ENCODE results near the gene SORCS2.

SORCS2 gene

DNA sequence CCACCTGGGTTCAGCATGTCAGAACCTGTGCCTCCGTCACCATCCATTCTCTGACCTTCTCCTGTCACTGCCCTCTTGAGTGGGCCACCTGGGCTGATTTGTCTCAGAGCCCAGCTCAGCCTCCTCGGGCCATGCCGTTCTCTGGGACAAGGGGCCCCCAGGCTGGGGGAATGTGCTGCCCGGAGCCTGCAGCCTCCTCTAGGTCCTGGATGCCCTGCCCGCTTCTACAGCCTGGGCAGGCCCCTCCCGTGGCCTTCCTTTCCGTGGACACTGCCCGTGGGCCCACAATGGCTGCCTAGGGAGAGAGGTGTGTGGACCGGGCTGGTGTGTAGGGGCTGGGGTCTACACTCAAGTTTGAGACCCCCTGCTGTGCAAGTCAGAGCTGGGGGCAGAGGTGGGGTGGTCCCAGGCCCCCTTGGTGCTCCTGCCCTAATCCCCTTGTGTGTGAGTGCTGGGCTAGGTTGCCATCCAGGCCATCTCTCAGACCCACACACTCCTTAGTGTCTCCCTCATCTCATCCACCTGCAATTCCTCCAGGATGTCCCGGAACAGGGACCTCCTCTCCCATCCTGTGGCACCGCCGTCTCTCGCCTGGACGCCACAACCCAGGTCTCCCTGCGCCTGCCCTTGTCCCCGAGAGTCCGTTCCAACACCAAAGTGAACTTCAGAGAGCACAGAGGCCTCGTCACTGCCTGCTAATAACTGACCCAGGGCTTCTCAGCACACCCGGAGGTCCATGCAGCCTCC, 230.0 kb downstream of the SORCS2 start:
- no peak for DNase-seq

DNA sequence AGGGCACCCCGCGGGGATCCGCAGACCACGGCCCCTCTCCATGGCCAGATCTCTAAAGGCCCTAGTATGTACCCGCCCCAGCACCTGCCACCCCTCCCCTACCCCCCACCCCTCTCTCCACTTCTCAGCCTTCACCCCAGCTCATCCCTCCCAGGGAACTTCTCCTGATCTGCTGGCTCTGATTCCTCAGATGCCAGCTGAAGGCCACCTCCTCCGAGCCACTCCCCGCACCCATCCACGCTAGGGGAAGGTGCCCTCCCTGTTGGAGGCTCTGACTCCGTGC, 230.5 kb downstream of the SORCS2 start:
- DNase-seq, result no peak

GRCh38 chr4:7423391-7423790, 231.1 kb downstream of the SORCS2 start:
- DNase-seq, result no peak

- no peak for DNase-seq
Measured at GRCh38 chr4:7423801-7424552, 231.6 kb downstream of the SORCS2 start.

DNA sequence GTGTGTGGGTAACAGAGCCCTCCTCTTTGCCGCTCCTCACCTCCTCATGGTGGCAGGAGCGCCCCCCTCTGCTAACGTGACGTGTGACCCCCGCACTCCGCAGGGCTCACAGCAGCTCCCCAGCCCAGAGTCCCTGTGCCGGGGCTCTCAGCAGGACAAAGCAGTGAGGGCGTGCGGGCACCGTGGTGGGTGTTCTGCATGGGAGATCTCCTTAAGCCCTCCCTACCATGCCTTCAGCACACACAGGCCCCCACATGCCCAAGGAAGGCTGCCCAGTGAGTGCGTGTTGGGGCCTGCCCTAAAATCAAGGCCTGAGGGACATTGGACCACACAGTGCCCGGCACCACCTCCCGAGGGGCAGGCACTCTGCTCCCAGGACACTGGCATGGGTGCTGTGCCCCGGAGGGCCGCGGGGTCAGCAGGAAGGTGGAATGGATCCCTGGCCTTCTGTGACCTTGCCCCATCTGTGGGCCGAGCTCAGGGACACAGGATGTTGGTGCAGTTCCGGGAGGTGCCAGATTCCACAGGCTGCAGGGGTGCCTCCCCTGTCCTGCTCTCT, 232.3 kb downstream of the SORCS2 start:
- no peak for DNase-seq

GRCh38 chr4:7425124-7425523, 232.8 kb downstream of the SORCS2 start:
- DNase-seq, result no peak

GRCh38 chr4:7425591-7426468, 233.5 kb downstream of the SORCS2 start:
- DNase-seq, result no peak

- DNase-seq, result no peak
Measured at GRCh38 chr4:7426525-7427171, 234.3 kb downstream of the SORCS2 start.

DNA sequence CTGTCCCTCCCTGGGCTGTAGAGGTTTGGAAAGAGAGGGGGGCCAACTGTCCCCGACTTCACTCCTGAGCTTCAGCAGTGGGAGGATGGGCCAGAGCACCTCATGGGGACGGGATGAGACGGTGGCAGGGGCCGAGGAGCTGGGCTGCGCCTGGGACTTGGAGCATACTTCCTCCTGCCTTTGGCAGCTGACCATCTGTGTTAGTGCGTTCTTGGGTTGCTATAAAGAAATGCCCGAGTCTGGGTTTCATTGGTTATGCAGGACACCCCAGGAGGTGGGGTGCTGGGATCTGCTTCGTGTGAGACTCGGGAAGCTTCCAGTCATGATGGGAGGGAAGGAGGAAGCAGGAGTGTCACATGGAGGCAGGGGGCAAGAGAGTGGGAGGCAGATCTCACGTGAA, 235.0 kb downstream of the SORCS2 start:
- DNase-seq, result no peak

DNA sequence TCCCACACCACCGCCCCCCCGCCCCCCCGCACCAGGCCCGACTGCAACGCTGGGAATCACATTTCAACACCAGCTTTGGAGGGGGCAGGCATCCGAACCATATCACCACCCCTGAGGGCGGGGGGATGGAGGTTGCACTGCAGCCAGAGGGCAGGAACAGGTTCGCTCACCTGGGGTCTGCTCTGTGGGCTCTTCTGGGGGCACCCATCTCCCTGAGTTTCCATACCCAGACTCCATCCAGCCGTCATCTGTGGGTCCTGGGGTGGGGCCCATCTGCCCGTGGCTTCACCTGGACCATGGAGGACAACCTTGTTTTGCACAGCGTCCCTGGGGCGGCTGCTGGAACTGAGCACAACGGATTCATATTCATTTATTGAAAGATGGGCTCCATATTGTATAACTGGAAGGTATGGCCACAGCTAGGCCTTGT, 235.5 kb downstream of the SORCS2 start:
- DNase-seq, result no peak

- no peak for DNase-seq
Measured at GRCh38 chr4:7428261-7429068, 236.1 kb downstream of the SORCS2 start.

DNA sequence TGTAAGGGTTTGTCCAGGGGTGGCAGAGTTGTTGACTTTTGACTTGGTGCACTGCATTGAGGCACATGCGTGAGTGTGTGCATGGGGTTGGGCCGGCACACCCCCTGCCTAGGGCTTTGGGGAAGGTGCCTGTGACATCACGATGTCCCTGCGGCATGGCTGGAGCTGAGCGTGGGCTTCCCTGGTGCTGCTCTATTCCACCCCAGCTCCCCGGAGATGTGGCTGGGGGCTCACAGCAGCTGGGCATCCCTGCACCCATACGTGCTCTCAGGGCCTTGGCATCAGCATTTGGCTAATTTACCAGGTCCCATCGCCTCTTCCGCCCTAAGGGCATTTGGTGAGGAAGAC, 236.7 kb downstream of the SORCS2 start:
- no peak for DNase-seq

DNA sequence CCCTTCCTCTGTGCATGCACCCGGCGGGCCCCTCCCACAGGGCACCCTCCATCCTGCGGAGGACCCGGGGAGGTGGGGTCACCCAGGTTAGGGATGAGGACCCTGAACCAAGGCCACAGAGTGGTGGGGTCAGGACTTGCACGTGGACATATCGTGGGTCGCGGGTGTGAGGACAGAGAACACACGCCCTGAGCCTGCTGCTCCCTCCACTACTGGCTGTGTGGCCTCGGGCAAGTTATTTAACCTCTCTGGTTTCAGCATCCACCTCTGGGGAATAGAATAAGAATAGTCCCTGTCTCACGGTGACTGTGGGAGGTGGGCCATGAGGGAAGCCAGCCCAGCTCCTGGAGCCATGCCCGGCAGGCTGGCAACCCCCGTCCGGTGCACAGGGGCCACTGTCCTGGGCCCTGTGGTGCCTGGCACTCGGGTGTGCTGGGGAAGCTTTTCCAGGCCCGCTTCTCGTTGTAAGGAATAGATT, 237.3 kb downstream of the SORCS2 start:
- no peak for DNase-seq

- DNase-seq, result no peak
Measured at GRCh38 chr4:7430368-7430964, 238.1 kb downstream of the SORCS2 start.

DNA sequence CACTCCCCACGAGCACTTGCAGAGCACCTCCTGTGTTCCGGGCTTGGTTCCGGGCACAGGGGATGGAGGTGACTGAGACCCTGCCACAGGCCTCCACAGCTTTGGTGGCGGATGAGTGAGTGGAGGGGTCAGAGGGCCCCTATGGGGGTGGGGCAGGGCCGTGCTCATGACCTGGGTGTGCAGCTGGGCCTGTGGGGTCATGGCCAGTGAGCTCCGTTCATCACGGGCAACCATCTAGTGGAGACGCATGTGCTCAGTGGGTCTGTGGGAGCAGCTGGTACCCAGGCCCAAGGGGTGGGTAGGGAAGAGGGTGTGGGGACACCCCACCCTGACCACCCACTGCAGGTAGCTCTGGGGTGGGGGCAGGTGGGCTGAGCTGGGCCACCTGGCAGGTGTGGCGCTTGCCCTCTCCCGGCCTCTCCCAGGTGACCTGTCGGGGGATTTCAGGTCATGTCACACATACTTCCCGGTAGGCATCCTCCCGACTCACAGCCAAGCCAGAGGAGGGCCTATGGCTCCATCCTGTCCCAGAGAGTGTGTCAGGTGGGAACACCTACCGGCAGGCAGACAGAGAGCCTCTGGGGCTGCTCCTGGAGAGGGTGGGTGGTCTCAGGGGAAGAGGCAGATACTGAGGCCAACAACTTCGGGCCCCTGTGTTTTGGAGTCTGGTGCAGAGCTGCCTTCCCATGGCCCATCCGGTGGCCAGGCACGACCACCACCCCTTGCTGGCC, 238.8 kb downstream of the SORCS2 start:
- no peak for DNase-seq

DNA sequence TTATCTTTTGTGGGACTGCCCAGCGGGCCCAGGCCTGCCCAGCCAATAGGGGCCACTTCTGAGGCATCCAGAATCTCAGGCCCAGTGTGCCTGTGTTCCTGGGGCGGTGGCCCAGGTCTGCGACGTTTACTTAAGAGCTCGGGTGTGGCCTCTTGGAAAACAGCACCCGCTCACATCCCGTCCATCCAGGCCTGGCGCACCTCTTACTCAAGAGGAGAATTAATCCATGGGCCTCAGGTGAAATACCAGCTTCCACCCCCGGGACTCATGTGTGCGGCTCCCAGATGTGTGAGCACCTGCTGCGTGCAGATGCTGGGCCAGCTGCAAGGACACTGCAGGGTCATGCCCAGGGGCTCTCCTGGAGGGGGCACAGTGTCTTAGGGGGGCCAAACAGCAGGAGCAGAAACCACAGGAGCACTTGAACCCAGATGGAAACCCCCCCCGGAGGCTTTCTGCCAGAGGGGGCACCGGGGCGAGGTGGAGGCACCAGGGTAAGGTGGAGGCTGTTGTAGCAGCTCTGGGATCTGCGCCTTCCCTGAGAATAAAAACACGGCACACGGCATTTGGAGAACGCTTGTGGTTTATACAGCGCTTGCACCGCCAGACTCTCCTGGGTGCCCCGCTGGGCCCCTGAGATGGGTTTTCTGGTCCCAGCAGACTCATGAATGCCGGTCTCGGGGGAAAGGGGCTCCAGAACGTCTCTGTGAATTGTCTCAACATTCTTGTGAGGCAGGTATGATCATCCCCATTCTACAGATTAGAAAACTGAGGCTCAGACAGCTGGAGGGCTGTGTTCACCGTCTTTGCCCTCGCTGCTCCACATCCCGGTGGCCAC, 239.6 kb downstream of the SORCS2 start:
- no peak for DNase-seq

DNA sequence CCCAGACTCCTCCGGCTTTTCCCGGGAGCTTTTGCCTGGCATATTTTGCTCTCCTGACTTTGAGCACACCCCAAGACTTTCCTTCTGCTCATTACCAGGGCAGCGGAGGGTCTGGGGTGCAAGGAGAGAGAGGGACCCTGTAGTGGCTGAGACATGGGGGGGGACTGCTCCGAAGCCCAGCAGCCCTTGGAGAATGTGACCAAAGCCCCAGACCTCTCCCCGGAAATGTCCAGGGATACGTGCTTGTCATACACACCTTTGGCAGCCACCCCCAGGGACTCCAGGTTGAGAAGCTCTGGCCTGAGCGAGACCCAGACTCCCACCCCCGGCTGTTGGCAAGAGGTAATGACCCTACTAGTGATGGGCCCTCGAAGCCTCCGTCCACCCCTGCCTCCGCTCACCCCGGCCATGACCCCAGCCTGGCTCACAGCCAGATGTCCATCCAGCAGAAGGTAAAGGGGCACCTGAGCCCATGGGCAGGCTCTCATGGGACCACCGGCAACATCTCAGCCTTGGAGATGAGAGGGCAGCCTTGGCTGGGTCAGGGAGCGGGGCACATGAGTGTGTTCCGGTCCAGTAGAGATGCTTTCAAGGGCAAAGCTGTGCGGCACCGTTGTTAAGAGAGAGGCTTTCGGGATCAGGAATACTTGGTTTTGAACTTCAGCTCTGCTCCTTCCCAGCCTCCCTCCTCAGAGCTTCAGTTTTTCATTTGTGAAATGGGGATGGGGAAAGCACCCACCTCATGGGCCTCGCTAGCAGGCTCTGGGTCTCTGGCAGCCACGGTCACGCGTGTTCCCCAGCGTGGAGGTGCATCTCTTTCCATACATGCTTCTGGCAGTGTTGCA, 240.4 kb downstream of the SORCS2 start:
- no peak for DNase-seq

GRCh38 chr4:7433376-7434140, 241.2 kb downstream of the SORCS2 start:
- no peak for DNase-seq
